A549 (cell line): ENCODE measurements around the gene SHOC2. TPM values are rescaled to one million over a fixed set of nuclear protein-coding genes. Genes with fewer than 3 reads are reported as not detected.

Source experiments
- ATAC-seq, 2 experiments: fragments of 200-7000 bp in 1 of 2; fragments of >200 bp in 1 of 2; cut with Nextera tagmentation in 1 of 2; cut with Tn5 transposase in 1 of 2; 3 replicates each; pipeline versions ENCODE4 v1.8.0 to v1.9.1; 2018 to 2020; ENCODE audit warnings: mild to moderate bottlenecking in 1 of 2, moderate library complexity in 1 of 2
- CTCF ChIA-PET: fragments of 300-600 bp; sonication (Branson Sonifier 250); formaldehyde crosslinking; extraction: SDS; loops from one replicate; lab custom pipeline; 2021; ENCODE audit warnings: antibody characterized with exemption, inconsistent platforms; lab: Yijun Ruan, JAX
- POLR2A ChIA-PET: fragments of 350-600 bp; formaldehyde crosslinking; extraction: SDS; loops from one replicate; lab custom pipeline; 2021; ENCODE audit warnings: antibody characterized with exemption, inconsistent platforms; lab: Yijun Ruan, JAX
- DNase-seq, 2 experiments: peaks; one replicate each; pipeline versions ENCODE4 v3.0.0 to v3.0.0-alpha.2; 2011 to 2016; ENCODE audit warnings: low read depth in 1 of 2, low spot score in 1 of 2
- FAIRE-seq: peaks from 2 replicates; lab custom pipeline; 2011; peaks lifted over from hg19 to GRCh38; lab: Jason Lieb, UNC
- H3K27ac ChIP-seq, 2 experiments: fragments of >200 bp; sonication (Bioruptor Twin); formaldehyde crosslinking; 3 replicates each; pipeline ENCODE4 v1.5.1; 2016 to 2017
- H3K4me1 ChIP-seq: fragments of >200 bp; sonication (Bioruptor Twin); formaldehyde crosslinking; 3 replicates; pipeline ENCODE4 v1.6.1; 2016
- H3K4me2 ChIP-seq: fragments of >200 bp; sonication (Bioruptor Twin); formaldehyde crosslinking; 3 replicates; pipeline ENCODE4 v1.6.1; 2016
- H3K4me3 ChIP-seq: fragments of >200 bp; sonication (Bioruptor Twin); formaldehyde crosslinking; 3 replicates; pipeline ENCODE4 v1.5.1; 2016
- H3K9me3 ChIP-seq: fragments of >200 bp; sonication (Bioruptor Twin); formaldehyde crosslinking; 3 replicates; pipeline ENCODE4 v1.6.1; 2016
- CBX2 ChIP-seq: fragments of 200-600 bp; sonication (generic); IDR thresholded peaks from 2 replicates; pipeline ENCODE4 v1.6.1; 2016; ENCODE audit warnings: low read depth, mild to moderate bottlenecking, borderline replicate concordance
- CBX8 ChIP-seq: fragments of 200-600 bp; sonication (generic); IDR thresholded peaks from 2 replicates; pipeline ENCODE4 v1.6.1; 2016
- CEBPB ChIP-seq, 2 experiments: fragments of >200 bp in 1 of 2; sonication (Bioruptor Twin) in 1 of 2; formaldehyde crosslinking in 1 of 2; IDR thresholded peaks; 2 replicates each; pipeline ENCODE4 v1.6.1; 2012 to 2016
- CHD2 ChIP-seq: fragments of 150-350 bp; IDR thresholded peaks from 2 replicates; pipeline ENCODE4 v1.6.1; 2014; ENCODE audit warnings: low read length; ENCODE audit not compliant: partially characterized antibody
- CHD4 ChIP-seq: fragments of 200-600 bp; sonication (generic); IDR thresholded peaks from 2 replicates; pipeline ENCODE4 v1.6.1; 2016; ENCODE audit warnings: antibody characterized with exemption, mild to moderate bottlenecking, borderline replicate concordance
- EHMT2 ChIP-seq: fragments of 200-600 bp; sonication (generic); IDR thresholded peaks from 2 replicates; pipeline ENCODE4 v1.6.1; 2016; ENCODE audit warnings: antibody characterized with exemption, low read depth, mild to moderate bottlenecking, moderate library complexity
- ESRRA ChIP-seq: fragments of 150-350 bp; IDR thresholded peaks from 2 replicates; pipeline ENCODE4 v1.6.1; 2014; ENCODE audit warnings: mild to moderate bottlenecking, low read length, borderline replicate concordance
- FOXS1 ChIP-seq: fragments of 250-450 bp; sonication (Bioruptor Pico); IDR thresholded peaks from 2 replicates; pipeline ENCODE4 v1.5.0; 2020; ENCODE audit warnings: mild to moderate bottlenecking, moderate library complexity
- HDAC2 ChIP-seq: fragments of 200-600 bp; sonication (generic); IDR thresholded peaks from 2 replicates; pipeline ENCODE4 v1.6.1; 2016
- HOXB5 ChIP-seq: fragments of 250-450 bp; sonication (Bioruptor Pico); IDR thresholded peaks from 2 replicates; pipeline ENCODE4 v1.5.0; 2020; ENCODE audit warnings: mild to moderate bottlenecking, moderate library complexity
- JUN ChIP-seq, 2 experiments: fragments of >200 bp; sonication (Bioruptor Twin); formaldehyde crosslinking; IDR thresholded peaks; 2 replicates in 1 of 2; 3 replicates in 1 of 2; pipeline ENCODE4 v1.6.1; 2016 to 2017
- JUNB ChIP-seq: fragments of >200 bp; sonication (Bioruptor Twin); formaldehyde crosslinking; IDR thresholded peaks from 2 replicates; pipeline ENCODE4 v1.6.1; 2016
- KDM1A ChIP-seq: fragments of 200-600 bp; sonication (generic); IDR thresholded peaks from 2 replicates; pipeline ENCODE4 v1.6.1; 2016; ENCODE audit warnings: low read depth, mild to moderate bottlenecking
- KDM5A ChIP-seq: fragments of 200-600 bp; sonication (generic); IDR thresholded peaks from 2 replicates; pipeline ENCODE4 v1.6.1; 2016; ENCODE audit warnings: antibody characterized with exemption, mild to moderate bottlenecking
- MAZ ChIP-seq: fragments of 150-350 bp; IDR thresholded peaks from 2 replicates; pipeline ENCODE4 v1.6.1; 2014; ENCODE audit warnings: antibody characterized with exemption, low read depth, low read length, borderline replicate concordance
- NPAS2 ChIP-seq: fragments of 250-450 bp; sonication (Bioruptor Pico); IDR thresholded peaks from 2 replicates; pipeline ENCODE4 v1.8.0; 2022; ENCODE audit warnings: mild to moderate bottlenecking, moderate library complexity, borderline replicate concordance
- POLR2A ChIP-seq: IDR thresholded peaks from 2 replicates; pipeline ENCODE4 v1.6.1; 2012; ENCODE audit warnings: mild to moderate bottlenecking, low read length
- POLR2AphosphoS2 ChIP-seq: conservative IDR thresholded peaks from 2 replicates; pipeline ENCODE4 v1.6.1; 2012; ENCODE audit warnings: low read length, improper control_type of control experiment, inconsistent platforms
- ZFP36 ChIP-seq: fragments of 450-650 bp; IDR thresholded peaks from 2 replicates; pipeline ENCODE4 v1.6.1; 2014; ENCODE audit warnings: borderline replicate concordance; ENCODE audit not compliant: partially characterized antibody
- WGBS: methylation state at CpG from one replicate; pipeline ENCODE4 v1.1.6; 2017; ENCODE audit errors: missing lambda C conversion rate; 5-methylcytosine and 5-hydroxymethylcytosine counted together
- polyA plus RNA-seq, 4 experiments: library from polyadenylated mRNA; depleted of rRNA in 3 of 4; stranded (reverse); fragments of >200 nt; fragmentation: RNase III in 1 of 4; extraction: RNeasy Plus Mini Kit Qiagen cat#74134 plus additional on column Dnase treatment in 1 of 4; gene quantifications; 2 replicates in 3 of 4; 3 replicates in 1 of 4; pipeline ENCODE4 v1.2.3, GENCODE V29; 2011 to 2017
- TF ChIP-seq, protein P1 (sequence below): fragments of >200 bp; sonication (Bioruptor Twin); formaldehyde crosslinking; IDR thresholded peaks from 3 replicates; pipeline ENCODE4 v1.6.1; 2016
- TF ChIP-seq, protein P2 (sequence below): fragments of 250-450 bp; sonication (Bioruptor Pico); IDR thresholded peaks from 2 replicates; pipeline ENCODE4 v1.5.0; 2020; ENCODE audit warnings: low read depth, mild to moderate bottlenecking, moderate library complexity
- TF ChIP-seq, protein P3 (sequence below): fragments of >200 bp; sonication (Bioruptor Twin); formaldehyde crosslinking; IDR thresholded peaks from 2 replicates; pipeline ENCODE4 v1.6.1; 2016
- TF ChIP-seq, protein P4 (sequence below): fragments of >200 bp; sonication (Bioruptor Twin); formaldehyde crosslinking; IDR thresholded peaks from 3 replicates; pipeline ENCODE4 v1.5.1; 2016
- TF ChIP-seq, protein P5 (sequence below): fragments of 150-350 bp; IDR thresholded peaks from 2 replicates; pipeline ENCODE4 v1.6.1; 2014; ENCODE audit warnings: low read depth, mild to moderate bottlenecking, low read length

SHOC2 gene
- polyA plus RNA-seq, 2 of the 4 experiments (the other 2 are of a cell fraction), result 20.5 to 32.1 TPM

DNA sequence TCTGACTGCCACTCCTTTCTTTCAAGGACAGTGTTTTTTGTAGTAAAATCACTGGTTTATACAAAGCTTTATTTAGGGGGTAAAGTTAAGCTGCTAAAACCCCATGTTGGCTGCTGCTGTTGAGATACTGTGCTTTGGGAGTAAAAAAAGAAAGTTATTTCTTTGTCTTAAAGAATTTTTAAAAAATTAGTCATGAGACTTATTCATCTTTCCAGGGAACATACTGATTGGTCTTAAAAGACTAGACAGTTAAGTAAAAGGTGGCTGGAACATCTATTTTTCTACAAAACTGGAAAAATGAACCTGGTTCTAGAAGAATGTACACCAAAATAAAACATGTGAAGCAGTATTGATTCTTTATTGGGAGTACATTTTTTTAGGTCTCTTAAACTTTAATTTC lies 21.0 kb upstream of the SHOC2 start:
- H3K4me2 ChIP-seq, result no peak overlapping the region
- CTCF ChIA-PET, result interaction anchor here (1.1 to 2.6 kb wide), 4 partner anchors 19 to 152 kb away, joined by 3 to 10 read pairs (median 8); no protein-coding TSS in a partner anchor
- POLR2A ChIA-PET, result interaction anchor here (1.2 kb wide), 1 partner anchor 21 kb away, joined by 6 read pairs; the partner anchor contains the start of genes BBIP1 and SHOC2

DNA sequence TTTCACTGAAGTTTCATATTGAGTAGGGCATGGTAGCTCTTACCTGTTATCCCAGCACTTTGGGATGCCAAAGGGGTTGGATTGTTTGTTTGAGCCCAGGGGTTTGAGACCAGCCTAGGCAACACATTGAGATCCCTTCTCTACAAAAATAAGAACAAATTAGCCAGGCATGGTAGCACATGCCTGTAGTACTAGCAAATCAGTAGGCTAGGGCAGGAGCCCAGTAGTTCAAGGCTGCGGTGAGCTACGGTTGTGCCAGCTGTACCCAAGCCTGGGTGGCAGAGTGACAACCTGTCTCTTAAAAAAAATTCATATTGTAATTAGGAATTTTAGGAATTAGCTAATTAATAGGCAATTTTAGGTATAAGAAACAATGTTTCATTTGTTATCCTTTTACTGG lies 18.4 kb upstream of the SHOC2 start:
- peaks cover 25% of the 10 kb centered on the region for H3K4me1 ChIP-seq
- ChIA-PET CTCF (interaction anchor here (0.7 to 2.4 kb wide), 5 partner anchors 10 to 290 kb away, joined by 3 to 6 read pairs (median 4); no protein-coding TSS in a partner anchor), POLR2A (interaction anchor here (2.6 kb wide), 1 partner anchor 17 kb away, joined by 20 read pairs; the partner anchor contains the start of genes BBIP1 and SHOC2)
- no peak overlapping the region for H3K4me3 ChIP-seq
- H3K27ac ChIP-seq, result no peak overlapping the region; a peak in 1 of 6 replicates
- no peaks in the 10 kb centered on the region for H3K9me3 ChIP-seq
- WGBS, result 89% methylated on average over 2 of the region's 2 CpGs
- DNase-seq, result no peak
- no peak for FAIRE-seq
- TF ChIP-seq CBX8, result no peak
- TF ChIP-seq, protein P1, sequence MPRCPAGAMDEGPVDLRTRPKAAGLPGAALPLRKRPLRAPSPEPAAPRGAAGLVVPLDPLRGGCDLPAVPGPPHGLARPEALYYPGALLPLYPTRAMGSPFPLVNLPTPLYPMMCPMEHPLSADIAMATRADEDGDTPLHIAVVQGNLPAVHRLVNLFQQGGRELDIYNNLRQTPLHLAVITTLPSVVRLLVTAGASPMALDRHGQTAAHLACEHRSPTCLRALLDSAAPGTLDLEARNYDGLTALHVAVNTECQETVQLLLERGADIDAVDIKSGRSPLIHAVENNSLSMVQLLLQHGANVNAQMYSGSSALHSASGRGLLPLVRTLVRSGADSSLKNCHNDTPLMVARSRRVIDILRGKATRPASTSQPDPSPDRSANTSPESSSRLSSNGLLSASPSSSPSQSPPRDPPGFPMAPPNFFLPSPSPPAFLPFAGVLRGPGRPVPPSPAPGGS, result no peak
- TF ChIP-seq, protein P2, sequence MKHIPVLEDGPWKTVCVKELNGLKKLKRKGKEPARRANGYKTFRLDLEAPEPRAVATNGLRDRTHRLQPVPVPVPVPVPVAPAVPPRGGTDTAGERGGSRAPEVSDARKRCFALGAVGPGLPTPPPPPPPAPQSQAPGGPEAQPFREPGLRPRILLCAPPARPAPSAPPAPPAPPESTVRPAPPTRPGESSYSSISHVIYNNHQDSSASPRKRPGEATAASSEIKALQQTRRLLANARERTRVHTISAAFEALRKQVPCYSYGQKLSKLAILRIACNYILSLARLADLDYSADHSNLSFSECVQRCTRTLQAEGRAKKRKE, result no peak
- TF ChIP-seq, protein P3, sequence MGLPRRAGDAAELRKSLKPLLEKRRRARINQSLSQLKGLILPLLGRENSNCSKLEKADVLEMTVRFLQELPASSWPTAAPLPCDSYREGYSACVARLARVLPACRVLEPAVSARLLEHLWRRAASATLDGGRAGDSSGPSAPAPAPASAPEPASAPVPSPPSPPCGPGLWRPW, result no peak
- no peak for TF ChIP-seq KDM1A
- TF ChIP-seq KDM5A, result no peak
- TF ChIP-seq CHD4, result no peak
- no peak for TF ChIP-seq POLR2A
- no peak for TF ChIP-seq HDAC2
- TF ChIP-seq, protein P4, sequence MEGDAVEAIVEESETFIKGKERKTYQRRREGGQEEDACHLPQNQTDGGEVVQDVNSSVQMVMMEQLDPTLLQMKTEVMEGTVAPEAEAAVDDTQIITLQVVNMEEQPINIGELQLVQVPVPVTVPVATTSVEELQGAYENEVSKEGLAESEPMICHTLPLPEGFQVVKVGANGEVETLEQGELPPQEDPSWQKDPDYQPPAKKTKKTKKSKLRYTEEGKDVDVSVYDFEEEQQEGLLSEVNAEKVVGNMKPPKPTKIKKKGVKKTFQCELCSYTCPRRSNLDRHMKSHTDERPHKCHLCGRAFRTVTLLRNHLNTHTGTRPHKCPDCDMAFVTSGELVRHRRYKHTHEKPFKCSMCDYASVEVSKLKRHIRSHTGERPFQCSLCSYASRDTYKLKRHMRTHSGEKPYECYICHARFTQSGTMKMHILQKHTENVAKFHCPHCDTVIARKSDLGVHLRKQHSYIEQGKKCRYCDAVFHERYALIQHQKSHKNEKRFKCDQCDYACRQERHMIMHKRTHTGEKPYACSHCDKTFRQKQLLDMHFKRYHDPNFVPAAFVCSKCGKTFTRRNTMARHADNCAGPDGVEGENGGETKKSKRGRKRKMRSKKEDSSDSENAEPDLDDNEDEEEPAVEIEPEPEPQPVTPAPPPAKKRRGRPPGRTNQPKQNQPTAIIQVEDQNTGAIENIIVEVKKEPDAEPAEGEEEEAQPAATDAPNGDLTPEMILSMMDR, result no peak
- no peak for ATAC-seq
- H3K4me2 ChIP-seq, result no peak overlapping the region

More for the DNA sequence above, 21.0 kb upstream of the SHOC2 start:
- FAIRE-seq, result no peak
- Histone ChIP-seq H3K4me3 (no peak overlapping the region), H3K4me1 (peaks cover 25% of the 10 kb centered on the region)
- TF ChIP-seq HOXB5 (CRISPR knock-in tag) (no peak), JUNB (no peak), ZFP36 (no peak), ESRRA (no peak), HDAC2 (no peak), POLR2AphosphoS2 (no peak), CEBPB (IDR thresholded peaks at IDR 0.05) (no peak), MAZ (no peak), EHMT2 (no peak), CHD2 (no peak), JUN (IDR thresholded peaks at IDR 0.05) (no peak), FOXS1 (no peak), CBX2 (no peak), NPAS2 (CRISPR knock-in tag) (no peak)
- TF ChIP-seq, protein P3, result no peak
- TF ChIP-seq, protein P2, result no peak
- TF ChIP-seq, protein P5, sequence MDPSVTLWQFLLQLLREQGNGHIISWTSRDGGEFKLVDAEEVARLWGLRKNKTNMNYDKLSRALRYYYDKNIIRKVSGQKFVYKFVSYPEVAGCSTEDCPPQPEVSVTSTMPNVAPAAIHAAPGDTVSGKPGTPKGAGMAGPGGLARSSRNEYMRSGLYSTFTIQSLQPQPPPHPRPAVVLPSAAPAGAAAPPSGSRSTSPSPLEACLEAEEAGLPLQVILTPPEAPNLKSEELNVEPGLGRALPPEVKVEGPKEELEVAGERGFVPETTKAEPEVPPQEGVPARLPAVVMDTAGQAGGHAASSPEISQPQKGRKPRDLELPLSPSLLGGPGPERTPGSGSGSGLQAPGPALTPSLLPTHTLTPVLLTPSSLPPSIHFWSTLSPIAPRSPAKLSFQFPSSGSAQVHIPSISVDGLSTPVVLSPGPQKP, result no peak
- TF ChIP-seq, all 56 proteins: peak for 0
- Histone ChIP-seq H3K27ac (no peak overlapping the region), H3K9me3 (no peaks in the 10 kb centered on the region)
- ATAC-seq (no peak), DNase-seq (no peak)
